GM12801 (cell line): ENCODE measurements around the gene TIAL1.

Experiments used
- TF ChIP-seq, protein P1 (sequence below): IDR thresholded peaks from one replicate; pipeline ENCODE4 v1.5.1; 2011; ENCODE audit warnings: control low read depth; ENCODE audit not compliant: insufficient read length; ENCODE audit errors: extremely low read depth

The TIAL1 gene

DNA sequence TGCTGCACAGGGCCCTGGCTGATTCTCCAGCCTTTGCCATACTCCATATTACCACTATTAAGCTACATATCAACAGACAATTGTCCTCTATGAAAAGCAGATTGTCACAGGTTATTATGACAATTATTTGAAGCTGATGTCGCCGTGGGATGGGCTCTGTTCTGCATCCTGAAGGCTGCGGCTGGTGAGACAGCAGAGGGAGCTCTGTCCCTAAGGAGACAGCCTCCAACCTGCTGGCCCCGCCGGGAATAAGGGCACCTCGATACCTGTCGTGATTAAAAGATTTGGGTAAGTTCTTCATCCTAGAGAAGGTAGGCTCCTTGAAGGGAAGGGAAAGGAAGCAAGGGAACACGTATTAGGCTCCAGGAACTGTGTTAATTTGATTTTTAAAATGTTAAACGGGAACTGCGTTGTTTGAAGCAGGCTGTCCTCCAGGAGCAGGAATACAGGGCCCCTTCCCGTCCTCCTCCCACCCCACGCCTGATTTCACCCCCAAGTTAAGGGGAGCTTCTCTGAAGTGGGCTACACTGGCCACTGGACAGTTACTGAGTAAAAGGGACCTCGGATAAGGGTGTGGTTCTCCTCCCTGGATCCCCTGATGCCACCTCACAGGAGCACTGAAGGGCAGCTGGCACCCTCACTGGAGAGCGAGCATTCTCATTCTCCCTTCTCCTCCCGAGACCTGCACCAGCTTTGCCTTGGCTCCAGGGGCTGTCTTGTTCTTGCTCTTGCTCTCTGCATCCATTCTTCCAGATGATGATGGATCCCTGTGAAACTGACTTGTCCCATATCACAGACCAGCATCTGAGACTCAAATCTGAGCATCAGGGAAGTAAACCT is 11.8 kb upstream of the TIAL1 start:
- TF ChIP-seq, protein P1, sequence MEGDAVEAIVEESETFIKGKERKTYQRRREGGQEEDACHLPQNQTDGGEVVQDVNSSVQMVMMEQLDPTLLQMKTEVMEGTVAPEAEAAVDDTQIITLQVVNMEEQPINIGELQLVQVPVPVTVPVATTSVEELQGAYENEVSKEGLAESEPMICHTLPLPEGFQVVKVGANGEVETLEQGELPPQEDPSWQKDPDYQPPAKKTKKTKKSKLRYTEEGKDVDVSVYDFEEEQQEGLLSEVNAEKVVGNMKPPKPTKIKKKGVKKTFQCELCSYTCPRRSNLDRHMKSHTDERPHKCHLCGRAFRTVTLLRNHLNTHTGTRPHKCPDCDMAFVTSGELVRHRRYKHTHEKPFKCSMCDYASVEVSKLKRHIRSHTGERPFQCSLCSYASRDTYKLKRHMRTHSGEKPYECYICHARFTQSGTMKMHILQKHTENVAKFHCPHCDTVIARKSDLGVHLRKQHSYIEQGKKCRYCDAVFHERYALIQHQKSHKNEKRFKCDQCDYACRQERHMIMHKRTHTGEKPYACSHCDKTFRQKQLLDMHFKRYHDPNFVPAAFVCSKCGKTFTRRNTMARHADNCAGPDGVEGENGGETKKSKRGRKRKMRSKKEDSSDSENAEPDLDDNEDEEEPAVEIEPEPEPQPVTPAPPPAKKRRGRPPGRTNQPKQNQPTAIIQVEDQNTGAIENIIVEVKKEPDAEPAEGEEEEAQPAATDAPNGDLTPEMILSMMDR, result no peak

DNA sequence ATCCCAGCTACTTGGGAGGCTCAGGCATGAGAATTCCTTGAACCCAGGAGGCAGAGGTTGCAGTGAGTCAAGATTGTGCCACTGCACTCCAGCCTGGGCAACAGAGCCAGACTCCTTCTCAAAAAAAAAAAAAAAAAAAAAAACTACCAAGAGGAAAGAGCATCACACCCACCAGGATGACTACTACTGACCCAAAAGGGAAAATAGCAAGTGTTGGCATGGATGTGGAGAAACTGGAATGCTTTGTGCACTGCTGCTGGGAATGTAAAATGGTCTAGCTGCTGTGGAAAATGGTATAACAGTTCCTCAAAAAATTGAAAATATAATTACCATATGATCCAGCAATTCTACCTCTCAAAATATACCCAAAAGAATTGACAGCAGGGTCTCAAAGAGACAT is 7.7 kb upstream of the TIAL1 start:
- TF ChIP-seq, protein P1, result no peak

DNA sequence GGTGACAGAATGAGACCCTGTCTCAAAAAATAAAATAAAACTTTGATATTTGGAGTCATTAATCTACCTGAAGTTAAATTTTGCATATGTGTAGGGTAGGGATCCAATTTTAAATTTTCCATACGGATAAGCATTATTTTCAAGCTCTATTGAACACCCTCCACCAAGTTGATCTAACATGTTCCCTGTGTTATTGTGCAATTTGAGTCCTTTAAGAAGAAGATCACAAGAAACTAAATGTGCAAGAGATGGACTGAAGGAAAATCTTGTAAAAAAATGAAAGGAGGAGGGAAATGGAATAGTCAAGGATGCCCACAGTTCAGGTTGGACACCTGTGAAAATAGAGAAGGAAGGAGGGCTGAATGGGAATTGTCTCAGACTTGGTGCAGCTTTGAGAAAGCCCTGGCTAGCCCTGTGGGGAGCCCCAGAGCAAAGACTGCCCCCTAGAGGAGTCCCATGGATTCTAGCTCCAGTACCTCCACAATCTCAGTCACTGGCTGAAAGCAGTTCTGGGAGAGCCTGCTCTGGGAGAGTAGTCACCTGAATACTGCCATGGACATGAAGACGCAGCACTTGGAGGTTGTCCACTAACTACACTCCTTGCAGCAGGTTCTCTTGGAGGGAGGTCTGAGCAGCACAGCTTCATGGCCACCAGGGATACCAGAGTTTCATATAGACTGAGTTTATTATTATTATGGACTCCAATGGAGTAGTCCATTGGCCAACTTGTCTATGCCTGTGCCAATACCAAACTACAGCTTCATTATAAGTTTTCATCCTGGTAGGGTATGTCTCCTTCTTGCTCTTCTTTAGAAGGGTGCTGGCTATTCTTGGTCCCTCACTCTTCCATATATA is 5.7 kb upstream of the TIAL1 start:
- TF ChIP-seq, protein P1, result no peak

DNA sequence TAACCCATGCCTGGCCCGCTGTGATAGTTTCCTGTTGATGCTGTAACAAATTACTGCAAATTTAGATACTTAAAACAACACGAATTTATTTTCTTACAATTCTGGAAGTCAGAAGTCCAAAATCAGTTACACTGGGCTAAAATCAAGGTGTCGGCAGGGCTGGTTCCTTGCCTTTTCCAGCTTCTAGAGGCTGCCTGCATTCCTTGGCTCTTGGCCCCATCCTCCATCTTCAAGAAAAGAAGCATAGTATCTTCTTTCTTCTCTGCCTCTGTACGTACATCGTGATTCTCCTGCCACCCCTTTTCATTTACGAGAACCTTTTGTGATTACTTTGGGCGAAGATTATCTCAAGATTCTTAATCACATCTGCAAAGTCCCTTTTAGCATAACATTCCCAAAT is 1.6 kb upstream of the TIAL1 start:
- TF ChIP-seq, protein P1, result no peak

DNA sequence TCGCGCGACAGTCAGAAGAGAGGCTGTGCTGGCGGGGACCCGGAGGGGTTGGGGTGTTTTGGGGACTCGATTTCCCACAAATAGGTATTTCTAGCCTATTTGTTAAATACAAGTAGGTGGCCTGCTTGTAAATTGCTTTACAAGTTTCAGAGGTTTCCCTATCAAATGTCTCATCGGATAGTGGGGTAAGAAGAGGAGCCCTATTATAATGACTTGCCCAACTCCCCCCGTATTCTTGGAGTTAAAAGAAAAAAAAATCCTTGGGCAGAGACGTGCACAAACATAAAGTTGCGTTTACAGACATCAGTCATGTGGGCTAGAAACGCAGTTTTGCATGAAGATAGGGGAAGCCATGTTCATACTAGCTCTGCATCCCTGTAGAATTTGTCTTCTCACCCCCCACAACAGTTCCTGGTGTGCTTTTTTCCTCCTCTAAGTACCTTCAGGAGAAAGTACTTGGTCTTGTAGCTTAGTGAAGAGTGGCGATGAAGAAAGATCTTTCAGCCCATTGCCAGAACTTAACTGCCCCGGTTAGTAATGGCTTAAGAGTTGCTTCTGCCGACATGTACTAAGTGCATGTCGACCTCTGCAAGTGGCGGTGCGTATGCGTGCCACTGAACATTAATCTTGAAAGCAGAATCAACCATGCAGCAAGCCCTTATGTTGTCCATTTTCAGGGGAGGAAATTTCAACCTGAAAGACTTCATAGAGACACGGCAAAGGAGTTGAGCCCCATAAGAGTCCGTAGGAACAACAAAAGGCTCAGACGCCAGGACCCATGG is 832 bp upstream of the TIAL1 start:
- TF ChIP-seq, protein P1, result no peak

DNA sequence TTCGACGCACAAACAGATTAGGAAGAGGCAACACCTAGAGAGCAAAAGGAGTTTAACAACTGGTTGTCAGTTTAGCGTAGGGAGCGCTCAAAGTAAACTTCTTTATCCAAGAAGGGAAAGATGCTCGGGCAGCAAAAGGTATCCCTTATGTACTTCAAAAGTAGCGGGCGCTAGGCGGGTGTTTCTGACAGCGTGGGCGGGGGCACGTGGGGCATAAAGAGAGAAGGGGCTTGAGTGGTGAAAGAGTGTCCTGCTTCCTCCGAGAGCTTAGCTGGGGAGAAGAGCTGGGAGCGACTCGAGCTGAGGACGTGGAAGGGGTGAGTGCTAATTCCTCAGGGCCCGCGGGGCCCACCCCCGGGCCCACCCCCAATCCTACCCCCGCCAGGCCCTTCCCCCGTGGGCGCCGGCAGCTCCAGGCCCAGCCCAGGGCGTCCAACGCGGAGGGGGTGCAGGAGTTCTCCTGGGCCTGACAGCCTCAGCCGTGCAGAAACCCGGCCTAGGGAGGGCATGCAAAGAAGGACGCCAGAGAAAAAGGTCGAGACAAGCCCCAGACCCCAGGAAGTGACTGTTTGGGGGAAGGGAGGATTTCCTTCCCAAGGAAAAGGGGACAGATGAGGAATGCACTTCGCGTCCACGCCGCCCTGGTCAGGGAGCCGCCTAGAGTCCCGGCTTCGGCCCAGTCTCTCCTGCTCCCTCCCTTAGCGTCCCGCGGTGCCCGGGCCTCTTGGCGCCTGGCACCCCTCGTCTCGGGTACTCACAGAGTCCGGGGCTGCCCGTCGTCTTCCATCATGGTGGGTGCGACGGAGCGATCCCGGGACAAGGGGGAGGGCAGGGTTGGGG is 868 bp downstream of the TIAL1 start:
- TF ChIP-seq, protein P1, result no peak
